A549 treated with ZK216348 at 1 μM for 4 hours (cell line): ENCODE measurements around the gene ACAA1. TPM values are rescaled to one million over a fixed set of nuclear protein-coding genes. Genes with fewer than 3 reads are reported as not detected.

Source experiments
- total RNA-seq: library from RNA; stranded (reverse); fragments of 200-300 nt; extraction: Qiagen RNA extraction; gene quantifications from 5 replicates; pipeline ENCODE4 v1.2.3, GENCODE V29; 2022; ENCODE audit warnings: low read depth

The ACAA1 gene
- total RNA-seq = 34.4 to 56.6 TPM (median 47.0 TPM) in 5 replicates

DNA sequence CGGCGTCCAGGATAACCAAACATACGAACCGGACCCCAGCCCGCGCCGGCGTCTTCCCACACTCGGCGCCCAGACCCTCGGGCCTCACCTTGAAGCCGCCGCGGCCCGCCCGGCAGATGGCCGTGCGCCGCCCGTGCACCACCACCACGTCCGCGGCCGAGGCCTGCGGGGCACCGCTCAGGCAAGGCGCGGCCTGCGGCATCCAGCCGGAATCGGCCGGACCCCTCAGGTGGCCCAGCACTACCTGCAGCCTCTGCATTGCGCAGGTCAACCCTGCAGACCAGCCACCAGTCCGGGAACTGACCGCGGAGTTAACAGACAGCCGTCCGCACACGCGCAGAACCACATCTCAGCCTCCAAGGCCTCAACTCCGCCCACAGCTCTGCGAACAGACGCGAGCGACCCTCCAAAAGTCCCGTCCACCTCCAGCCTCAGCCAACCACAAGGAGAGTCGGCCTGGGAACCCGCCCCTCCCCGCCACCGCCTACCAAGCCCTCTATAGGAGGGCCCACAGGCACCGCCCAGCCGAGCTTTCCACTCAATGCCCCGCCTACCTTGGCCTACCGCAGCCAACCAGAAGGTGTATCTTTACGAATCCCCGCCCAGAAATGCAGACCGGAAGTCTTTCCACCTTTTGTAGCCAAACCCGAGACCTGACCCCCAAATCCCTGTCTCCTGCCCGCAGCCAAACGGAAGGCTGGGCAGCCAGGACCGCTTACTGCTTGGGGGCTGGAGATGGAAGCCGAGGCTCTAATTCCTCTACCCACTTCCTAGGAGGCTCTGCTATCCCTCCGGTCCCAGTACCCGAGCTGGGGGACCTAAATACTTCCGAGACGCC lies at the start of gene ACAA1:
ACAA1 (minus strand) TSS at position 351 of the 838 bp plus-strand sequence; CDS start at position 259, 92 bp downstream.

DNA sequence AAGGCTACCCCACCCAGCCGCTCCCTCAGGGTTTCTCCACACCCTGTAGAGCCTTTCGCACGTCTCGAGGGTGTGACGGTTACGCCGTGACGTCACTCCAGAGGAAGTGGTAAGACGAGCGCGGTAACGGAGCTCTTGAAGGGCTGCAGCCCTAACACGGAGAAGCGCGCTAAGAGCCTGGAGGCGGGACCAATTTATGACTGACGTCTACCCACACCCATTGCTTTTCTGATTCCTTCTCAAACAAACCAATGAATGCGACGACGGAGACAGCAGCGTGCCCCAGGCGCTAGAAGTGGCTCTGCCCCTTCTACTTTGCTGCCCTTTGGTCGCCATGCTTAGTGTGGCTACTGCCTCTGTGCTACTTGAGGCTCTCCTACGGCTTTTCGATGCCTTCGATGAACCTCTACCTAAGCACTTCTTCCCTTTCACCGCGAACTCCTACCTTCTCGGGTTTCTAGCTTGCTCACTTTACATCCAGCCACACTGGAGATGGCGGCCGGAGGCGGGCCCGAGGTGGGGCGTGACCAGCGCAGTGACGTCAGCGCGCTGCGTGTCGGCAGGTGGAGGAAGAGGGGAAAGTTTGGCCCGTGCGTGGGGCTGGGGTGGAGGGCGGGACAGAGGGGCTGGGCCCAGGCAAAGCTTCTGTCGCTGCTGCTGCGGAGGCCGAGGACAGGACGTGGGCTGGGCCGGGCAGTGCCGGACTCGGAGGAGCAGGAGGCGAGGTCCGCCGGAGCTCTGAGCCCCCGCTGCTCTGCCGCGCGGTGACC lies 28.2 kb upstream of the ACAA1 start, which contains the start of gene OXSR1:
OXSR1 (plus strand) TSS at position 586 of the 770 bp plus-strand sequence. CDS start 340 bp downstream, outside the sequence.

DNA sequence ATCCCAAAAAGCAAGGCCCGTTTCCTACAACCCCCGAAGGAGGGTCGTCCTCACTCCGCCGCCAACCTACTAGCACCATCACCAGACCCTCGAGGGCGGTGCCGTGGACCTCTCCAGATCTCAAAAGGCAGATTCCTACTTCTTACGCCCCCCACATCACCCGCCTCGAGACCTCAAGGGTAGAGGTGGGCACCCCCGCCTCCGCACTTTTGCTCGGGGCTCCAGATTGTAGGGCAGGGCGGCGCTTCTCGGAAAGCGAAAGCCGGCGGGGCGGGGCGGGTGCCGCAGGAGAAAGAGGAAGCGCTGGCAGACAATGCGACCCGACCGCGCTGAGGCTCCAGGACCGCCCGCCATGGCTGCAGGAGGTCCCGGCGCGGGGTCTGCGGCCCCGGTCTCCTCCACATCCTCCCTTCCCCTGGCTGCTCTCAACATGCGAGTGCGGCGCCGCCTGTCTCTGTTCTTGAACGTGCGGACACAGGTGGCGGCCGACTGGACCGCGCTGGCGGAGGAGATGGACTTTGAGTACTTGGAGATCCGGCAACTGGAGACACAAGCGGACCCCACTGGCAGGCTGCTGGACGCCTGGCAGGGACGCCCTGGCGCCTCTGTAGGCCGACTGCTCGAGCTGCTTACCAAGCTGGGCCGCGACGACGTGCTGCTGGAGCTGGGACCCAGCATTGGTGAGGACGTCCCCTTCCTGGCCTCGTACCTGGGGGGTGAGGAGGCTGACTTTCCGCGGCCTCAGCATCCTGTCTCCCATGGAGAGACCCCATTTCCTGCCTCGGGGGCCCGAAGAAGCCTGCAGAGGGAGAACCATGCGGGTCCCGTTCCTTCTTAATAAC lies 1.6 kb upstream of the ACAA1 start, which contains the start of gene MYD88:
MYD88 (plus strand) TSS at position 313 of the 842 bp plus-strand sequence; CDS start at position 353, 40 bp downstream.

Other genes starting within 250 kb of the ACAA1 start
- gene VILL, start 146.3 kb downstream of the ACAA1 start, total RNA-seq = 0.21 TPM in 1 of 5 replicates, not detected in the others
- 3.1 to 5.1 TPM (median 3.3 TPM) in 5 replicates for gene PLCD1, start 107.5 kb downstream of the ACAA1 start, total RNA-seq
- gene DLEC1, start 97.9 kb downstream of the ACAA1 start, total RNA-seq = 0.05 to 0.09 TPM in 2 of 5 replicates, not detected in the others
- gene MYD88, start 1.5 kb upstream of the ACAA1 start, total RNA-seq = 21.3 to 27.1 TPM (median 25.9 TPM) in 5 replicates
- gene OXSR1, start 28.4 kb upstream of the ACAA1 start, total RNA-seq = 23.2 to 41.1 TPM (median 34.8 TPM) in 5 replicates
- 0.13 TPM in 1 of 5 replicates, not detected in the others for gene SLC22A13, start 128.7 kb upstream of the ACAA1 start, total RNA-seq
- gene SLC22A14, start 145.2 kb upstream of the ACAA1 start, total RNA-seq = 0.09 TPM in 2 of 5 replicates, not detected in the others
- 3.0 to 4.4 TPM (median 3.6 TPM) in 5 replicates for gene XYLB, start 209.7 kb upstream of the ACAA1 start, total RNA-seq